K562 (cell line): ENCODE results near the gene DHCR7. TPM values are rescaled to one million over a fixed set of nuclear protein-coding genes. Genes with fewer than 3 reads are reported as not detected.
A peak's percentile ranks its signal among the peaks of the same experiment; 100 is the strongest.

Source experiments
- ESRRA ChIP-seq: fragments of 450-650 bp; IDR thresholded peaks from 2 replicates; pipeline ENCODE4 v1.6.1; 2014; ENCODE audit warnings: low read depth, mild to moderate bottlenecking, moderate library complexity, borderline replicate concordance
- HDAC2 ChIP-seq: fragments of 450-650 bp; IDR thresholded peaks from 2 replicates; pipeline ENCODE4 v1.6.1; 2016; ENCODE audit warnings: mild to moderate bottlenecking
- HDAC6 ChIP-seq: IDR thresholded peaks from 2 replicates; pipeline ENCODE4 v1.6.1; 2012; ENCODE audit warnings: low read depth, mild to moderate bottlenecking, control low read depth, inconsistent platforms, low read length, moderate library complexity
- HMG20B ChIP-seq: fragments of 250-450 bp; sonication (Bioruptor Pico); IDR thresholded peaks from 2 replicates; pipeline ENCODE4 v1.5.0; 2021; ENCODE audit warnings: mild to moderate bottlenecking
- HOXB6 ChIP-seq: fragments of 250-450 bp; sonication (Bioruptor Pico); IDR thresholded peaks from 2 replicates; pipeline ENCODE4 v1.5.1; 2022; ENCODE audit warnings: mild to moderate bottlenecking, borderline replicate concordance
- MECOM ChIP-seq: fragments of 250-450 bp; sonication (Bioruptor Pico); IDR thresholded peaks from 2 replicates; pipeline ENCODE4 v1.8.0; 2022; ENCODE audit warnings: inconsistent platforms
- SAFB2 ChIP-seq: fragments of 200-400 bp; formaldehyde crosslinking; IDR thresholded peaks from 2 replicates; pipeline ENCODE4 v1.6.1; 2018; ENCODE audit warnings: borderline replicate concordance, low read length, low read depth, moderate library complexity; ENCODE audit not compliant: severe bottlenecking
- SIX5 ChIP-seq, 2 experiments: IDR thresholded peaks; 2 replicates each; pipeline ENCODE4 v1.6.1; 2011; ENCODE audit warnings: low read length in 2 of 2, borderline replicate concordance in 1 of 2, low read depth in 1 of 2, mild to moderate bottlenecking in 1 of 2, moderate library complexity in 1 of 2; ENCODE audit not compliant: insufficient read depth in 1 of 2
- SNRNP70 ChIP-seq: fragments of 200-400 bp; formaldehyde crosslinking; optimal IDR thresholded peaks from 2 replicates; pipeline ENCODE3; 2017; ENCODE audit warnings: low read depth, low read length
- ZFP30 ChIP-seq: fragments of 250-450 bp; sonication (Bioruptor Pico); IDR thresholded peaks from 2 replicates; pipeline ENCODE4 v1.8.0; 2022; ENCODE audit warnings: moderate library complexity, mild to moderate bottlenecking, inconsistent platforms, borderline replicate concordance
- ZNF384 ChIP-seq: IDR thresholded peaks from 2 replicates; pipeline ENCODE4 v1.6.1; 2012; ENCODE audit warnings: low read depth, low read length, improper control_type of control experiment
- ZNF408 ChIP-seq: fragments of 250-450 bp; sonication (Bioruptor Pico); IDR thresholded peaks from 2 replicates; pipeline ENCODE4 v1.4.0; 2020; ENCODE audit warnings: low read depth, mild to moderate bottlenecking, moderate library complexity
- ZNF561 ChIP-seq: fragments of 450-650 bp; formaldehyde crosslinking; conservative IDR thresholded peaks from 2 replicates; pipeline ENCODE4 v1.4.0; 2020; ENCODE audit warnings: mild to moderate bottlenecking, moderate library complexity
- ZNF696 ChIP-seq: fragments of 250-450 bp; sonication (Bioruptor Pico); conservative IDR thresholded peaks from 2 replicates; pipeline ENCODE4 v1.4.0; 2020; ENCODE audit warnings: mild to moderate bottlenecking, moderate library complexity
- polyA plus RNA-seq, 8 experiments: library from polyadenylated mRNA; depleted of rRNA in 4 of 8; stranded (reverse) in 5 of 8; unstranded in 3 of 8; fragments of >200 nt; fragmentation: Nextera tagmentation in 2 of 8; fragmentation: Illumina TruSeq in 1 of 8; extraction: Ambion mirVana in 2 of 8; extraction: Trizol in 1 of 8; gene quantifications; 2 replicates each; pipeline versions ENCODE4 v1.2.1 to v1.2.3, GENCODE V29; 2011 to 2014; ENCODE audit warnings: inconsistent platforms in 1 of 8, missing spikeins in 1 of 8
- total RNA-seq, 7 experiments: library from RNA; depleted of rRNA in 6 of 7; stranded (reverse); fragments of >200 nt in 6 of 7; fragmentation: Illumina TruSeq in 2 of 7; extraction: Trizol in 2 of 7; gene quantifications; 2 replicates each; pipeline versions ENCODE4 v1.2.1 to v1.2.3, GENCODE V29; 2011 to 2021; ENCODE audit warnings: low replicate concordance in 1 of 7
- TF ChIP-seq, protein P1 (sequence below): fragments of 250-450 bp; sonication (Bioruptor Pico); IDR thresholded peaks from 2 replicates; pipeline ENCODE4 v1.9.0; 2021; ENCODE audit warnings: mild to moderate bottlenecking, inconsistent platforms
- TF ChIP-seq, protein P2 (sequence below): sonication (generic); formaldehyde crosslinking; IDR thresholded peaks from 2 replicates; pipeline ENCODE4 v1.8.0; 2022; ENCODE audit warnings: mild to moderate bottlenecking, missing genetic modification reagents
- TF ChIP-seq, protein P3 (sequence below): fragments of 450-650 bp; formaldehyde crosslinking; IDR thresholded peaks from 2 replicates; pipeline ENCODE4 v1.4.0; 2020; ENCODE audit warnings: mild to moderate bottlenecking, moderate library complexity
- TF ChIP-seq, protein P4 (sequence below): fragments of 450-650 bp; formaldehyde crosslinking; IDR thresholded peaks from 2 replicates; pipeline ENCODE4 v1.4.0; 2020; ENCODE audit warnings: mild to moderate bottlenecking, moderate library complexity

DHCR7 gene
- total and polyA plus RNA-seq, 9 of the 15 experiments (the other 6 are each of a cell fraction or from before 2014, with no cell fraction given) = 8.4 to 192 (median 82.4) TPM

DNA sequence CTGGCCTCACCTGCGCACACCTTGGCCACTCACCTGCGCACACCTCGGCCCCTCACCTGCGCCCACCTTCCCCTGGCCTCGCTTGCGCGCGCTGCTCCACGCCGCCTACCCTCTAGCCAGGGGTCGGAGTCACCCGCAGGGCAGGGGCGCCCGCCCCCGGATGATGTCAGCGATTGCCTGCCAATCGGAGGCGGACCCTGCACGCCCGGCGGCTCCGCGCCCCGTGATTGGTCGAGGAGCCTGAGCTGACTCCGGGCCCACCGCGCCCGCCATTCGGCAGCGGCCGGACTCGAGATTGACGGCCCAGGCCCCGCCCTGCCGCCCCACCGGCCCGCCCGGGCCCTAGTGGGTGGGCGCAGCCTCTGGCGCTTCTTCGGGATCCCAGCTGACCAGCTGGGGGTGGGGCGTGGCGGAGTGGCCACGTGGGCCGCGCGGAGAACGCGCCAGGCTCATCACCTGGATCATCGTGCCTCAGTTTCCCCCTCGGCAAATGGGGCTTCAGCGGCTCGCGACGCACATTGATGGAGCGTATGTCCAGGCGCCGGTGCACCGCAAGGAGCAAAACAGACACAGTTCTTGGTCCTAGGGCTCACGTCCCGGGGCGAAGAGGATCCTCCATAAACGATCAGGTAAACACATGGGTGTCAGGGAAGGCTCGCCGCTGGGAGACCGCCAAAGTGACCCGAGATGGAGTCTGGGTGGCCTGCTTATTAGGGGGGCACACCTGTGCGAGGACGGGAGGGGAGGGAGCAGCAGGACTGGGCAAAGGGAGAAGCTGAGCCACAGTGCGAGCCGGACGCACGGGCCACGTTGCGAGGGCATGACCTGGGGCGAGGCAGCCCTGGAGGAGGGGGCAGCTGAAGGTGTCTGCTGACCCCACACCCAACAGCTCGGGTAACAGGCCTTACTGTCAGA, at the start of gene DHCR7 (continued):
- no peak for TF ChIP-seq SAFB2
- TF ChIP-seq HOXB6 = no peak
- TF ChIP-seq ZNF696 (CRISPR knock-in tag) = no peak
- TF ChIP-seq, protein P1, sequence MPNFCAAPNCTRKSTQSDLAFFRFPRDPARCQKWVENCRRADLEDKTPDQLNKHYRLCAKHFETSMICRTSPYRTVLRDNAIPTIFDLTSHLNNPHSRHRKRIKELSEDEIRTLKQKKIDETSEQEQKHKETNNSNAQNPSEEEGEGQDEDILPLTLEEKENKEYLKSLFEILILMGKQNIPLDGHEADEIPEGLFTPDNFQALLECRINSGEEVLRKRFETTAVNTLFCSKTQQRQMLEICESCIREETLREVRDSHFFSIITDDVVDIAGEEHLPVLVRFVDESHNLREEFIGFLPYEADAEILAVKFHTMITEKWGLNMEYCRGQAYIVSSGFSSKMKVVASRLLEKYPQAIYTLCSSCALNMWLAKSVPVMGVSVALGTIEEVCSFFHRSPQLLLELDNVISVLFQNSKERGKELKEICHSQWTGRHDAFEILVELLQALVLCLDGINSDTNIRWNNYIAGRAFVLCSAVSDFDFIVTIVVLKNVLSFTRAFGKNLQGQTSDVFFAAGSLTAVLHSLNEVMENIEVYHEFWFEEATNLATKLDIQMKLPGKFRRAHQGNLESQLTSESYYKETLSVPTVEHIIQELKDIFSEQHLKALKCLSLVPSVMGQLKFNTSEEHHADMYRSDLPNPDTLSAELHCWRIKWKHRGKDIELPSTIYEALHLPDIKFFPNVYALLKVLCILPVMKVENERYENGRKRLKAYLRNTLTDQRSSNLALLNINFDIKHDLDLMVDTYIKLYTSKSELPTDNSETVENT (CRISPR knock-in tag) = no peak
- TF ChIP-seq ZNF408 (CRISPR knock-in tag) = no peak
- TF ChIP-seq, protein P2, sequence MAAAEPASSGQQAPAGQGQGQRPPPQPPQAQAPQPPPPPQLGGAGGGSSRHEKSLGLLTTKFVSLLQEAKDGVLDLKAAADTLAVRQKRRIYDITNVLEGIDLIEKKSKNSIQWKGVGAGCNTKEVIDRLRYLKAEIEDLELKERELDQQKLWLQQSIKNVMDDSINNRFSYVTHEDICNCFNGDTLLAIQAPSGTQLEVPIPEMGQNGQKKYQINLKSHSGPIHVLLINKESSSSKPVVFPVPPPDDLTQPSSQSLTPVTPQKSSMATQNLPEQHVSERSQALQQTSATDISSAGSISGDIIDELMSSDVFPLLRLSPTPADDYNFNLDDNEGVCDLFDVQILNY (CRISPR knock-in tag) = no peak
- 0 out of 2 replicates have a peak, but pooled peaks have one; percentile 31 for TF ChIP-seq MECOM
- TF ChIP-seq SIX5 (IDR thresholded peaks at IDR 0.05; ENCODE audit: borderline replicate concordance in 1 of 2, insufficient read depth in 1 of 2, low read depth in 1 of 2, low read length in 2 of 2) = no peak
- no peak for TF ChIP-seq ZNF384
- TF ChIP-seq HDAC2 = peak; percentile 87
- TF ChIP-seq, protein P3, sequence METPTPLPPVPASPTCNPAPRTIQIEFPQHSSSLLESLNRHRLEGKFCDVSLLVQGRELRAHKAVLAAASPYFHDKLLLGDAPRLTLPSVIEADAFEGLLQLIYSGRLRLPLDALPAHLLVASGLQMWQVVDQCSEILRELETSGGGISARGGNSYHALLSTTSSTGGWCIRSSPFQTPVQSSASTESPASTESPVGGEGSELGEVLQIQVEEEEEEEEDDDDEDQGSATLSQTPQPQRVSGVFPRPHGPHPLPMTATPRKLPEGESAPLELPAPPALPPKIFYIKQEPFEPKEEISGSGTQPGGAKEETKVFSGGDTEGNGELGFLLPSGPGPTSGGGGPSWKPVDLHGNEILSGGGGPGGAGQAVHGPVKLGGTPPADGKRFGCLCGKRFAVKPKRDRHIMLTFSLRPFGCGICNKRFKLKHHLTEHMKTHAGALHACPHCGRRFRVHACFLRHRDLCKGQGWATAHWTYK (CRISPR knock-in tag) = no peak
- TF ChIP-seq HDAC6 = no peak
- TF ChIP-seq, protein P4, sequence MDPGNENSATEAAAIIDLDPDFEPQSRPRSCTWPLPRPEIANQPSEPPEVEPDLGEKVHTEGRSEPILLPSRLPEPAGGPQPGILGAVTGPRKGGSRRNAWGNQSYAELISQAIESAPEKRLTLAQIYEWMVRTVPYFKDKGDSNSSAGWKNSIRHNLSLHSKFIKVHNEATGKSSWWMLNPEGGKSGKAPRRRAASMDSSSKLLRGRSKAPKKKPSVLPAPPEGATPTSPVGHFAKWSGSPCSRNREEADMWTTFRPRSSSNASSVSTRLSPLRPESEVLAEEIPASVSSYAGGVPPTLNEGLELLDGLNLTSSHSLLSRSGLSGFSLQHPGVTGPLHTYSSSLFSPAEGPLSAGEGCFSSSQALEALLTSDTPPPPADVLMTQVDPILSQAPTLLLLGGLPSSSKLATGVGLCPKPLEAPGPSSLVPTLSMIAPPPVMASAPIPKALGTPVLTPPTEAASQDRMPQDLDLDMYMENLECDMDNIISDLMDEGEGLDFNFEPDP (CRISPR knock-in tag) = no peak
- no peak for TF ChIP-seq HMG20B (CRISPR knock-in tag)
- TF ChIP-seq ESRRA = peak; percentile 48; the same call in 1 of the 2 replicates
- TF ChIP-seq ZNF561 (CRISPR knock-in tag) = no peak
- TF ChIP-seq SNRNP70 = no peak
- no peak for TF ChIP-seq ZFP30 (CRISPR knock-in tag)
